ENCODE data around the gene PRKCE.

DNA sequence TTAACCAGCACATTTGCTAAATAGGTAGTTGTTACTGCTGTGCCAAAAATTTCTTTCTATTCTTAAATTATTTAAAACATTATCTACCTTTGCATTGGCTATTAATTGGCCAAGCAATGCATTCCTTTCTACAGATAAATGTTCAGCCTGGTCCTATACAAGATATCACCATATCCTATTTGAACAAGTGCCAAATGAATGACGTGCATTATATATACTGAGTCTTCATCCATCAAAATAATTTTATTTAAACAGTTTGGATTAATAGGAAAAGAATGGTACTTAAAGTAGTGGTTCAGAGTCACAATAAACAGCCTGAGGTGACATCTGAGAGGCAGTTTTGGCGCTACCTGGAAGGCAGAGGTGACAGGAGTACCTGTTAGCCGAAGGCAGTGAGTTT, 415.6 kb downstream of the PRKCE start:
- TF ChIP-seq, protein P1, sequence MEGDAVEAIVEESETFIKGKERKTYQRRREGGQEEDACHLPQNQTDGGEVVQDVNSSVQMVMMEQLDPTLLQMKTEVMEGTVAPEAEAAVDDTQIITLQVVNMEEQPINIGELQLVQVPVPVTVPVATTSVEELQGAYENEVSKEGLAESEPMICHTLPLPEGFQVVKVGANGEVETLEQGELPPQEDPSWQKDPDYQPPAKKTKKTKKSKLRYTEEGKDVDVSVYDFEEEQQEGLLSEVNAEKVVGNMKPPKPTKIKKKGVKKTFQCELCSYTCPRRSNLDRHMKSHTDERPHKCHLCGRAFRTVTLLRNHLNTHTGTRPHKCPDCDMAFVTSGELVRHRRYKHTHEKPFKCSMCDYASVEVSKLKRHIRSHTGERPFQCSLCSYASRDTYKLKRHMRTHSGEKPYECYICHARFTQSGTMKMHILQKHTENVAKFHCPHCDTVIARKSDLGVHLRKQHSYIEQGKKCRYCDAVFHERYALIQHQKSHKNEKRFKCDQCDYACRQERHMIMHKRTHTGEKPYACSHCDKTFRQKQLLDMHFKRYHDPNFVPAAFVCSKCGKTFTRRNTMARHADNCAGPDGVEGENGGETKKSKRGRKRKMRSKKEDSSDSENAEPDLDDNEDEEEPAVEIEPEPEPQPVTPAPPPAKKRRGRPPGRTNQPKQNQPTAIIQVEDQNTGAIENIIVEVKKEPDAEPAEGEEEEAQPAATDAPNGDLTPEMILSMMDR (IDR thresholded peaks at IDR 0.05) = no peak
- TF ChIP-seq POLR2A (IDR thresholded peaks at IDR 0.05) = no peak
